ENCODE data around the gene SERPINB7.

Gene SERPINB7

DNA sequence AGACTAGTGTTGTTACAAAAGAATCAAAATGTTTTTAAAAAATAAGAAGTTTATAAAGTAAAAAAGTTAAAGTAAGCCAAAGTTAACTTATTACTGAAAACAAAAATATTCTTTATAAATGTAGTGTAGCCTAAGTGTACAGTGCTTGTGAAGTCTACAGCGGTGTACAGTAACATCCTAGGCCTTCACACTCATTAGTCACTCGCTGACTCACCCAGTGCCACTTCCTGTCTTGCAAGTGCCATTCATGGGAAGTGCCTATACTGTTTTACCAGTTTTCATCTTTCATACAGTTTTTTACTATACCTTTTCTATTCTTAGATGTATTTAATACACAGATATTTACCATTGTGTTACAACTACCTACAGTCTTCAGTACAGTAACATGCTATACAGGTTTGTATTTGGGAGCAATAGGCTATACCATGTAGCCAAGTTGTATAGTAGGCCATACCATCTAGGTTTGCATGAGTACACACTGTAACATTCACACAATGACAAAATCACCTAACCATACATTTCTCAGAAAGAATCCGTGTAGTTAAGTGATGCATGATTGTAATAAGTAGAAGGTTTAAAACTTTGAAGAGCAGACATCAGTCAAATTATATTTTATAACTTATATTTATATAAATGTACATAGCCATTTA lies 13.4 kb downstream of the SERPINB7 start:
- H3K27ac ChIP-seq (ENCODE audit: low read length) = no peak overlapping the region
- no peaks in the 10 kb centered on the region for H3K4me1 ChIP-seq (ENCODE audit: control insufficient read depth, low read depth, low read length)
- H3K9ac ChIP-seq (ENCODE audit: low read length) = no peak overlapping the region
- H3K27me3 ChIP-seq (ENCODE audit: control insufficient read depth, insufficient read depth, low read length) = no peaks in the 10 kb centered on the region
- no peak overlapping the region for H3K4me3 ChIP-seq (ENCODE audit: low read length)
- no peaks in the 10 kb centered on the region for H3K9me3 ChIP-seq (ENCODE audit: control insufficient read depth, low read depth, low read length)
- H3K36me3 ChIP-seq (ENCODE audit: control insufficient read depth, low read depth, low read length) = no peaks in the 10 kb centered on the region

DNA sequence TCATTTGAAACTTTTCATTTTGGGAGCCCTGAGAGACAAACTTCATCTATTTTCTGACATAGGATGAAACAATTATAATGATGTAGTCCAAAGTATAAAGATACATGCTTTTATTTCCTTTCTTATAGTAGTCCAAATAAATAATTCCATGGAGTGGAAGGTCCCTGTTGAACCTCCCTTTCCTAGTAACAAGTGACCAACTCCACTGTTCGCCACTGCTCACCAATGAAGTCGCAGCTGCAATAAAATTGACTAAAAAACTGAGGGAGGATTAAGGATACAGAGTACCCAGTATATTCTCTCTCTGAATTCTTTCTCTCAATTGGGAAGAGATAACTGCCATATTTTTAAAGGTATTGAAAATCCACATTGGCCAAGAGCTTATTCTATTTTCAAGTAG lies 14.1 kb downstream of the SERPINB7 start:
- Histone ChIP-seq H3K36me3 (ENCODE audit: control insufficient read depth, low read depth, low read length) (no peaks in the 10 kb centered on the region), H3K9me3 (ENCODE audit: control insufficient read depth, low read depth, low read length) (no peaks in the 10 kb centered on the region), H3K27ac (ENCODE audit: low read length) (no peak overlapping the region), H3K27me3 (ENCODE audit: control insufficient read depth, insufficient read depth, low read length) (no peaks in the 10 kb centered on the region), H3K4me1 (ENCODE audit: control insufficient read depth, low read depth, low read length) (no peaks in the 10 kb centered on the region), H3K9ac (ENCODE audit: low read length) (no peak overlapping the region), H3K4me3 (ENCODE audit: low read length) (no peak overlapping the region)

DNA sequence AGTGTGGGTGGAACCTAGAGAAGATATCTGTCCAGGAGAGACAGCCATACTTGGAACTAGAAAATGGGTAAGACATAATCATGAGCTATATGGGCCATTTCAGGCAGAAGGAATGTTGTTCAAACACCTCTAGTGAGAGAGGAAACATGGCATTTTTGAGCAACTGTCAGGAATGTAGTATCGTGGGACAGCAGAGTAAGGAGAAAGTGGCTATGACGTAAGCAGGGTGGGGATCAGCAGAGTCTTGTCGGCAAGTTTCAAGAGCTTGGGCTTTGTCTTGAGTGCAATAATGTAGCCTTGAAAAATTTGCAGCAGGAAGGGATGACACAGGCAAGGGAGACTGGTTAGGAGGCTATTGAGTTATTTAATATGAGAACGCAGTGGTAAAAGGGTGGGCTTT lies 20.4 kb downstream of the SERPINB7 start:
- Histone ChIP-seq H3K27ac (ENCODE audit: low read length) (no peak overlapping the region), H3K4me3 (ENCODE audit: low read length) (no peak overlapping the region), H3K9ac (ENCODE audit: low read length) (no peak overlapping the region), H3K9me3 (ENCODE audit: control insufficient read depth, low read depth, low read length) (no peaks in the 10 kb centered on the region), H3K36me3 (ENCODE audit: control insufficient read depth, low read depth, low read length) (no peaks in the 10 kb centered on the region), H3K27me3 (ENCODE audit: control insufficient read depth, insufficient read depth, low read length) (no peaks in the 10 kb centered on the region), H3K4me1 (ENCODE audit: control insufficient read depth, low read depth, low read length) (no peaks in the 10 kb centered on the region)

DNA sequence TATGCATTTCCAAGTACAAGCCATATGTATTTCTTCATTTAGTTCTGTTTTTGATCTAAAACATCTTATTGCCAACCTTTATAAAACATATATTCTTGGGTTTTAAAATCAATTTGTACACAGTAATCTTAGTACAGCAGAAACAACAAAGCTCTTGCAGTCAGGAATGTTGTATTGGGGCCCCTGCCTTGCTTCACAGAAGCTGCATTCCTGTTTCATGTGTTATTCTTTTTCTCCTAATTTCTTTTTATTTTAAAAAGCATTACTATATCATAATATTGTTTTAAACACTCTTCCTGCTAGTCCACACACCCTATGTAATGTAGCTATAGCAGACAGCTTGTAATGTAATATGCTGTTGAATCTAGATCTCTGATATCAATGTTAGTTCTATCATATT lies 24.0 kb downstream of the SERPINB7 start:
- Histone ChIP-seq H3K27ac (ENCODE audit: low read length) (no peak overlapping the region), H3K27me3 (ENCODE audit: control insufficient read depth, insufficient read depth, low read length) (no peaks in the 10 kb centered on the region), H3K4me1 (ENCODE audit: control insufficient read depth, low read depth, low read length) (no peaks in the 10 kb centered on the region), H3K9ac (ENCODE audit: low read length) (no peak overlapping the region), H3K9me3 (ENCODE audit: control insufficient read depth, low read depth, low read length) (no peaks in the 10 kb centered on the region), H3K36me3 (ENCODE audit: control insufficient read depth, low read depth, low read length) (no peaks in the 10 kb centered on the region), H3K4me3 (ENCODE audit: low read length) (no peak overlapping the region)

DNA sequence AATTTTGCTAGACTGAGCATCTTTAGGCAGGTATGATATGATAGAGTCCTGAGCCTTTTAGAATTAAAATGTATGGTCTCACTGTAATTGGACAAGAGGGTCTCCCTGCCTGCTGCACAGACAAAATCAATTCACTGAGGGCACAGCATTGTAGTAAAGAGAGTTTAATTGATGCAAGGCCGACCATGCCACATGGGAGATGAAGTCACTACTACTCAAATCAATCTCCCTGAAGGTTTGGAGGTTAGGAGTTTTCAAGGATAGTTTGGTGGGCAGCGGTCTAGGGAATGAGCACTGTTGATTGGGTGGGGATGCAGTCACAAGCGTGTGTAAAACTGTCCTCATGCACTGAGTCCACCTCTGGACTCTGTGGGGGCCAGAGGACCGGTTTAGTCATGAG lies 26.1 kb downstream of the SERPINB7 start:
- Histone ChIP-seq H3K4me1 (ENCODE audit: control insufficient read depth, low read depth, low read length) (no peaks in the 10 kb centered on the region), H3K27me3 (ENCODE audit: control insufficient read depth, insufficient read depth, low read length) (no peaks in the 10 kb centered on the region), H3K4me3 (ENCODE audit: low read length) (no peak overlapping the region), H3K36me3 (ENCODE audit: control insufficient read depth, low read depth, low read length) (no peaks in the 10 kb centered on the region), H3K27ac (ENCODE audit: low read length) (no peak overlapping the region), H3K9me3 (ENCODE audit: control insufficient read depth, low read depth, low read length) (no peaks in the 10 kb centered on the region), H3K9ac (ENCODE audit: low read length) (no peak overlapping the region)

DNA sequence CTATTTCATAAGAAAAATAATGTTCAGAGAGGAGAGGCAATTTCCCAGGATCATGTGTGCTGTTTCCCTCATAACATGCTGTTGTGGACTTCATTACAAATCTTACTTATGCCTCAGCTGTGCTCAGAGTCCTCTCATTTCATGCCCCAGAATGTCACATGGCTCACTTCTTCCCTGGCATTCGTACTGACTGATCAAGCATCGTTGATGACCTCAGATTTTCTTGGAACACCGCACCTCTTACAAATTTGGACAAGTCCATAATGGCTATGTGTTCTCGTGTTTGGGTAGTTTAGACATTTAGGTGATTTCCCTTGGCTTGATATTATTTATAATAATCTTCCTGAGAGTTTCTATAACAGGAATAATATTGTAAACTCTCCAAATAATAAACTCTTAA lies 32.9 kb downstream of the SERPINB7 start:
- no peaks in the 10 kb centered on the region for H3K4me1 ChIP-seq (ENCODE audit: control insufficient read depth, low read depth, low read length)
- no peaks in the 10 kb centered on the region for H3K9me3 ChIP-seq (ENCODE audit: control insufficient read depth, low read depth, low read length)
- H3K9ac ChIP-seq (ENCODE audit: low read length) = no peak overlapping the region
- H3K27ac ChIP-seq (ENCODE audit: low read length) = no peak overlapping the region
- H3K4me3 ChIP-seq (ENCODE audit: low read length) = no peak overlapping the region
- H3K27me3 ChIP-seq (ENCODE audit: control insufficient read depth, insufficient read depth, low read length) = no peaks in the 10 kb centered on the region
- no peaks in the 10 kb centered on the region for H3K36me3 ChIP-seq (ENCODE audit: control insufficient read depth, low read depth, low read length)

DNA sequence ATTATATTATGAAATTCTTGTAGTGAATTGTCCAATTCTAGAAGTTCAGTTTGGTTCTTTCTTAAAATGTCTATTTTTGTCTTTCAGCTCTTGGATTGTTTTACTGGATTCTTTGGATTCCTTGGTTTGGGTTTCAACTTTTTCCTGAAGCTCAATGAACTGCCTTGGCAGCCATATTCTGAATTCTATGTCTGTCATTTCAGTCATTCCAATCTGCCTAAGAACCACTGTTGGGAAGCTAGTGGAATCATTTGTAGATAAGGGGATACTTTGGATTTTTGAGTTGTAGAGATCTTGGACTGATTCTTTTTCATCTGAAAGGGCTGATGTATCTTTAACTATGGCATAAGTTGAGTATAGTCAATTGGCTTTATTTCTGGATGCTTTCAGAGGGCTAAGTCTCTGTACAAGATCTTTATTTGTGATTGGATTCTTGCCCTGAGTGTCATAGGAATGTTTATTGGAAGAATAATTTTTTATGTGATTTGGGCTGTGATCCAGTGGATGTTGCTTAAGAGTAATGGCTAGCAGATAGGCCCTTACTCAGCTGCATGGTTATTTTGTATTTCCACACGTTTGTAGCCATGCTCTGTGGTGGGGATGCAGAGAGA lies 42.3 kb downstream of the SERPINB7 start:
- no peaks in the 10 kb centered on the region for H3K9me3 ChIP-seq (ENCODE audit: control insufficient read depth, low read depth, low read length)
- H3K9ac ChIP-seq (ENCODE audit: low read length) = no peak overlapping the region
- H3K4me1 ChIP-seq (ENCODE audit: control insufficient read depth, low read depth, low read length) = no peaks in the 10 kb centered on the region
- no peaks in the 10 kb centered on the region for H3K36me3 ChIP-seq (ENCODE audit: control insufficient read depth, low read depth, low read length)
- no peak overlapping the region for H3K4me3 ChIP-seq (ENCODE audit: low read length)
- no peaks in the 10 kb centered on the region for H3K27me3 ChIP-seq (ENCODE audit: control insufficient read depth, insufficient read depth, low read length)
- no peak overlapping the region for H3K27ac ChIP-seq (ENCODE audit: low read length)

DNA sequence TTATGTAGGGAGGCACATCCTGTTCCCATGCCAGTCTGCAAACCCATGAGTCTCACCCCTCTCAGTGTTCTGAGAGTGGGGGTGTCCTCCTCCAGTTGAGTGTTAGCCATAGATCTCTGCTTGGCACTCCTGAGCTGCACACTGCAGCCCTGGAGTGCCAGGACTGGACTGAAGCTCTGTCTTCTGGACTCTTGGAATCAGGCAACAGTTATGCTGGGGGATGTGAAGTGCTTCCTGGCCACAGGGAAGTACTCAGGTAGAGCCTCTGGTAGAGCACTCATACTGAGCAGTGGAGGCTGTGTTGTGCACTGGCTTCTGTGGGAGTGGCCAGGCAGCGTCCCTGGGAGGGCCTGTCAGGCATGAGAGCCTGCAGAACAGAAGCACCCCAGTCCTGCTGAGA lies 43.0 kb downstream of the SERPINB7 start:
- Histone ChIP-seq H3K9me3 (ENCODE audit: control insufficient read depth, low read depth, low read length) (no peaks in the 10 kb centered on the region), H3K4me3 (ENCODE audit: low read length) (no peak overlapping the region), H3K27me3 (ENCODE audit: control insufficient read depth, insufficient read depth, low read length) (no peaks in the 10 kb centered on the region), H3K9ac (ENCODE audit: low read length) (no peak overlapping the region), H3K27ac (ENCODE audit: low read length) (no peak overlapping the region), H3K36me3 (ENCODE audit: control insufficient read depth, low read depth, low read length) (no peaks in the 10 kb centered on the region), H3K4me1 (ENCODE audit: control insufficient read depth, low read depth, low read length) (no peaks in the 10 kb centered on the region)

DNA sequence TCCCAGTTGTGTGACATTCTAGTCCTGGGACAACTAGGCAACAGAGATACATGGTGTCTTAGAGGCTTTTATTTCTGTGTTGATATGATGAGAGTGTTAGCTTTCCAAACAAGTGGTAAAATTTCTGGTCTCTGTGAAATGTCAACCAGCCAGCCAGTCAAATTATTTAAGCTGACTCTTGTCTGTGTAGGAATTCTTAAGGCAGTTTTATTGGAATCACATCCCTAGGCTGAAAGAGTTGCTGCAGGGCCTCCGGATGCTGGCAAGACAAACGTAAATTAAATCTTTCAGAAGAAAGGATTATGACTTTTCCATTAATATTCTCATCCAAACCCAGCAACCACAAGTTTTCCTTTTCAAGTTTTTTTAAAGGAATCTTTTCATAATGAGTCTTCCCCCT lies 44.6 kb downstream of the SERPINB7 start:
- Histone ChIP-seq H3K9ac (ENCODE audit: low read length) (no peak overlapping the region), H3K4me3 (ENCODE audit: low read length) (no peak overlapping the region), H3K4me1 (ENCODE audit: control insufficient read depth, low read depth, low read length) (no peaks in the 10 kb centered on the region), H3K9me3 (ENCODE audit: control insufficient read depth, low read depth, low read length) (no peaks in the 10 kb centered on the region), H3K27ac (ENCODE audit: low read length) (no peak overlapping the region), H3K36me3 (ENCODE audit: control insufficient read depth, low read depth, low read length) (no peaks in the 10 kb centered on the region), H3K27me3 (ENCODE audit: control insufficient read depth, insufficient read depth, low read length) (no peaks in the 10 kb centered on the region)

DNA sequence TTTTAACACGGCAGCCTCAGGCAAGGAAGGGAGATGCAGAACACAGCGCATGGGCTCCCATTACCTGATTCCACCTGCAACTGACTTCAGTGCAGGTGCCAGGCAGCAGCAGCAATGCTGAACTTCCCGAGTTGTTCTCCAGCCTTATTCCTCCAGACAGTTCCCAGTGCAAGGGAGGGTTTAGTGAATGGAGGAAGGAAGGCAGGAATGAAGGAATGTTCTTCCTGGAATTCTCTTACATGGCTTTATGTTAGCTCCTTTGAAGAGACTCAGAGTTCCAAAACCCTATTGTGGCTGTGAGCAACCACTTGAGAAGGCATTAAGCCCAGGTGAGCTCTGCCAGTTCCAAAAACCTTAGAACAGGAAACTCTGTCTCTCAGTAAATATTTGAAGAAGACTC lies 45.5 kb downstream of the SERPINB7 start:
- Histone ChIP-seq H3K9ac (ENCODE audit: low read length) (no peak overlapping the region), H3K9me3 (ENCODE audit: control insufficient read depth, low read depth, low read length) (no peaks in the 10 kb centered on the region), H3K36me3 (ENCODE audit: control insufficient read depth, low read depth, low read length) (no peaks in the 10 kb centered on the region), H3K4me3 (ENCODE audit: low read length) (no peak overlapping the region), H3K27me3 (ENCODE audit: control insufficient read depth, insufficient read depth, low read length) (no peaks in the 10 kb centered on the region), H3K4me1 (ENCODE audit: control insufficient read depth, low read depth, low read length) (no peaks in the 10 kb centered on the region), H3K27ac (ENCODE audit: low read length) (no peak overlapping the region)

DNA sequence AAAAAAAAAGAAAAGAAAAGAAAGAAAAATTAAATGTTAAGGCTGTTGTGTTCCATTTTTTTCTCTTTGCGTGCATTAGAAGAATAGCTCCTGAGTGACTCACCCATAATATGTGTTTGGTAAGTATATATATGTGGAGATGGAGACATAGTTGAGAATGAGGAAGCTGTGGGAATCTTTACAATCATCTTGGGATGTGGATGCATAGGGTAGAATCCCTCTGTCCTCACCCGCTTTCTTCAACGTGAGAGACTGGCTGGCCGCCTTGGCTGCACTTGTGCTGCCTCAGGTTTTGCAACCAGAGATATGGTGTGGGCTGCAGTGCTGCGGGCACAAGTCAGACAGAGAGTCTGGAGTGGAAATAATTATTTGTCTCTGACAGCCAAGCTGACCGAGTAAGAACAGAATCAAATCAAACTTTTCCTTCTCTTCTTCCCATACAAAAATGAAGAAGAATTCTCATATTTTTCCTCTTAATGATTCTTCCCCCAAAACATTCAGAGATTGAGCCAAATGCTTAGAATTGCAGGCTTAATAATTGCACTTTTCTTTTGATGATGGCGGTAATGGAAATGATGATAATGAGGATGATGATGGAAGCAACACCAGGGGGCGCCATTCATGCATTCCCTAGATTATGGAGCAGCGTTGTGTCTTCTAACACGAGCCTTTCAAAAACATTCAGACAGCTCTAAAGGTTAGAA lies 48.5 kb downstream of the SERPINB7 start:
- Histone ChIP-seq H3K27me3 (ENCODE audit: control insufficient read depth, insufficient read depth, low read length) (no peaks in the 10 kb centered on the region), H3K4me1 (ENCODE audit: control insufficient read depth, low read depth, low read length) (no peaks in the 10 kb centered on the region), H3K36me3 (ENCODE audit: control insufficient read depth, low read depth, low read length) (no peaks in the 10 kb centered on the region), H3K27ac (ENCODE audit: low read length) (no peak overlapping the region), H3K9ac (ENCODE audit: low read length) (no peak overlapping the region), H3K9me3 (ENCODE audit: control insufficient read depth, low read depth, low read length) (no peaks in the 10 kb centered on the region), H3K4me3 (ENCODE audit: low read length) (no peak overlapping the region)

DNA sequence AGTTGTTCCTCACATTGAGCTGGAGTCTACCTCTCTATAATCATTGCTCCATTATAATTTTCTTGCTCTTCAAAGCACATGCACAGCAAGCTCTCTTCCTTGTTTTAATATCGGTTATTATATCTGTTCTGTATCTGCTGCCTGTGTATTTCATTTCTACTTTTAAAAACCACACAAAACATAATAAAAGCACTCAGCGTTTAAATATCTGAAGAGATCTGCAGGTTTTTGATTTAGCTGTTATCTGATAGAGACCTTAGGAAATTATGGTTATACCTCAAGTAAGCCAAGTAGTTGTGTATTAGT lies 49.0 kb downstream of the SERPINB7 start:
- no peak overlapping the region for H3K27ac ChIP-seq (ENCODE audit: low read length)

More for the DNA sequence above, 49.0 kb downstream of the SERPINB7 start:
- H3K4me3 ChIP-seq (ENCODE audit: low read length) = no peak overlapping the region
- H3K9ac ChIP-seq (ENCODE audit: low read length) = no peak overlapping the region
- H3K27me3 ChIP-seq (ENCODE audit: control insufficient read depth, insufficient read depth, low read length) = no peaks in the 10 kb centered on the region
- no peaks in the 10 kb centered on the region for H3K36me3 ChIP-seq (ENCODE audit: control insufficient read depth, low read depth, low read length)
- no peaks in the 10 kb centered on the region for H3K9me3 ChIP-seq (ENCODE audit: control insufficient read depth, low read depth, low read length)
- no peaks in the 10 kb centered on the region for H3K4me1 ChIP-seq (ENCODE audit: control insufficient read depth, low read depth, low read length)

Measured in iPS-18a (cell line).